Type B pancreatic cell (in vitro differentiated cells): Measurements from ENCODE around the gene TRIM33. TPM values are rescaled to one million over a fixed set of nuclear protein-coding genes. Genes with fewer than 3 reads are reported as not detected.

Source experiments
- DNase-seq: peaks from one replicate; pipeline ENCODE4 v3.0.0; 2021; ENCODE audit warnings: mixed read lengths; ENCODE audit not compliant: unreplicated experiment; ENCODE audit errors: extremely low spot score
- H3K27ac Mint-ChIP-seq: 2 replicates; pipeline ENCODE4 v1.8.0; 2021; ENCODE audit warnings: mild to moderate bottlenecking, mixed read lengths
- H3K27me3 Mint-ChIP-seq: 2 replicates; pipeline ENCODE4 v1.8.0; 2021; ENCODE audit warnings: mixed read lengths
- H3K36me3 Mint-ChIP-seq: 2 replicates; pipeline ENCODE4 v1.8.0; 2021; ENCODE audit warnings: mixed read lengths
- H3K4me1 Mint-ChIP-seq: one replicate; pipeline ENCODE4 v1.8.0; 2021; ENCODE audit warnings: mixed read lengths; ENCODE audit not compliant: unreplicated experiment
- H3K4me3 Mint-ChIP-seq: 2 replicates; pipeline ENCODE4 v1.8.0; 2021; ENCODE audit warnings: mild to moderate bottlenecking, mixed read lengths
- H3K9me3 Mint-ChIP-seq: 2 replicates; pipeline ENCODE4 v1.8.0; 2021; ENCODE audit warnings: mixed read lengths
- total RNA-seq: library from RNA; stranded (reverse); gene quantifications from 2 replicates; pipeline ENCODE4 v1.2.1, GENCODE V29; 2021; ENCODE audit warnings: low replicate concordance
- TF ChIP-seq, protein P1 (sequence below): fragments of 200-600 bp; sonication (generic); conservative IDR thresholded peaks from 2 replicates; pipeline ENCODE4 v1.5.0; 2021; ENCODE audit warnings: antibody characterized with exemption, mild to moderate bottlenecking

TRIM33 gene
- total RNA-seq, 1 donor from 2014 or later, result 46.6 TPM

DNA sequence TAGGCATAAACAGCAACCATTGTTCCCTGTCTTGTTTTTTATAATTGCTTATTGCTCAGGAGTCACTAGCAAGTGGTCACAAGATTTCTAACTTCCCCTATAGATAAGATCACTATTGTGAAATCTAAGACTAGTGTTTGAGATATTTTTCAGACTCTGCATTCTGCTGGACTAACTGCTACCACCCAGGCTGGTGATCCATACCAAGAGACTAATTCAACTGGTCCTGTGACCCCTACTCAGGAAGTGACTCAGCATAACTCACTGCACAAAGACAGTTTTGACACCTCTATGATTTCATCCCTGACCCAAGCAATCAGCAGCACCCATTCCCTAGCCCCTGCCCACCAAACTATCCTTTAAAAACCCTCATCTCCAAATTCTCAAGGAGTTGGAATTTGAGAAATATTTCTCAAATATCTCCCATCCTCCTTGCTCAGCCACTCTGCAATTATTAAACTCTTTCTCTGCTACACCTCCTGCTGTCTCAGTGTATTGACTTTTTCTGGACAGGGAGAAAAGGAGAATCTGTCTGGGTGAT lies 52.7 kb downstream of the TRIM33 start:
- no peak for DNase-seq
- peaks cover 8% of the 10 kb centered on the region for H3K4me1 Mint-ChIP-seq
- TF ChIP-seq, protein P1, sequence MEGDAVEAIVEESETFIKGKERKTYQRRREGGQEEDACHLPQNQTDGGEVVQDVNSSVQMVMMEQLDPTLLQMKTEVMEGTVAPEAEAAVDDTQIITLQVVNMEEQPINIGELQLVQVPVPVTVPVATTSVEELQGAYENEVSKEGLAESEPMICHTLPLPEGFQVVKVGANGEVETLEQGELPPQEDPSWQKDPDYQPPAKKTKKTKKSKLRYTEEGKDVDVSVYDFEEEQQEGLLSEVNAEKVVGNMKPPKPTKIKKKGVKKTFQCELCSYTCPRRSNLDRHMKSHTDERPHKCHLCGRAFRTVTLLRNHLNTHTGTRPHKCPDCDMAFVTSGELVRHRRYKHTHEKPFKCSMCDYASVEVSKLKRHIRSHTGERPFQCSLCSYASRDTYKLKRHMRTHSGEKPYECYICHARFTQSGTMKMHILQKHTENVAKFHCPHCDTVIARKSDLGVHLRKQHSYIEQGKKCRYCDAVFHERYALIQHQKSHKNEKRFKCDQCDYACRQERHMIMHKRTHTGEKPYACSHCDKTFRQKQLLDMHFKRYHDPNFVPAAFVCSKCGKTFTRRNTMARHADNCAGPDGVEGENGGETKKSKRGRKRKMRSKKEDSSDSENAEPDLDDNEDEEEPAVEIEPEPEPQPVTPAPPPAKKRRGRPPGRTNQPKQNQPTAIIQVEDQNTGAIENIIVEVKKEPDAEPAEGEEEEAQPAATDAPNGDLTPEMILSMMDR, result no peak
- peaks cover 50% of the 10 kb centered on the region for H3K36me3 Mint-ChIP-seq
- no peaks in the 10 kb centered on the region for H3K27me3 Mint-ChIP-seq
- H3K4me3 Mint-ChIP-seq, result peak overlapping the region; percentile 8
- peak overlapping the region; percentile 75 for H3K27ac Mint-ChIP-seq
- no peaks in the 10 kb centered on the region for H3K9me3 Mint-ChIP-seq

DNA sequence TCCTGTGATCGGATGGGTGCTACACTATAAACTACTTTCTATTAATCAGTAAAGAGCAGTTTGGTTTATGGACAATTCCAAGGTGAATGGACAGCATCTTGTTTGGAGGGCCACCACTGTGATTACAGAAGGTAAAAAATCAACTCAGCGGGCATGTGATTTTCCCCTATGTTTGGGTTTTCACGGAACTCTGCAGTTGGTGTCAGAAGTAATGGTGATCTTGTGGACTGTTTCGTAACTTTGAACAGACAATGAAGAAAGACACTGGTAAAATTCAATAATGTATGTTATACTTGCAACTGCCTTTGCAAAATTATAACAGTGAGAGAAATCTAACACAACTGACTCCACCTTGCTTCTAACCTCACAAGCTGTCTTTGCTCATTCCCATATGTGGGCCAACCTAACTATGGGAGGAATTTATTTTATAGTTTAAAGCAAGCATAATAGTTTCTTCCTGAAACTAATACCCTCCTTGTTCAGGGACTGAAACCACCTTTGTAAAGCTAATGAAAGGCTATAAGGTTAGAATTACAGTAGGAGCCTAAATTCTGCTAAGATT lies 53.2 kb downstream of the TRIM33 start:
- no peak for DNase-seq
- H3K27ac Mint-ChIP-seq, result peak overlapping the region; percentile 75
- H3K4me1 Mint-ChIP-seq, result peaks cover 8% of the 10 kb centered on the region
- no peaks in the 10 kb centered on the region for H3K27me3 Mint-ChIP-seq
- no peaks in the 10 kb centered on the region for H3K9me3 Mint-ChIP-seq
- H3K4me3 Mint-ChIP-seq, result no peak overlapping the region
- TF ChIP-seq, protein P1, result no peak
- peaks cover 52% of the 10 kb centered on the region for H3K36me3 Mint-ChIP-seq

DNA sequence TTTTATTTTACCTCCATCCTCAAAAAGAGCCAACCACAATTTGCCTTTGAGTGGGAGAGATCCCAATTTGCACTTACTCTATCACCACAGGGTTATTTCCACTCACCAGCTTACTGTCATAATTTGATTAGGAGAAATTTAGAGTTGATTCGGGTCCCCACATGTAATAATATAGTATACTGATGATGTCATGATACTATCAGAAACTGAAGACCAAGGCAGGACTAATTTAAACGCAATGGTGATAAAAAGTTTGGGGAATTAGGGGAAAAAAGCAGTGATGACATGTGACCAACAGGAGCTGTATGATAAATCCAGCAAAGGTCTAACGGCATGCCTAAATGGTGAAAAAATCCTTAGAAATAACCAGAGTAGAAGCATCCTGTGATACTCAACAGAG lies 54.4 kb downstream of the TRIM33 start:
- H3K27me3 Mint-ChIP-seq, result no peaks in the 10 kb centered on the region
- TF ChIP-seq, protein P1, result no peak
- no peaks in the 10 kb centered on the region for H3K9me3 Mint-ChIP-seq
- no peak overlapping the region for H3K27ac Mint-ChIP-seq
- H3K4me3 Mint-ChIP-seq, result no peak overlapping the region
- no peak for DNase-seq
- H3K4me1 Mint-ChIP-seq, result peaks cover 8% of the 10 kb centered on the region
- peaks cover 49% of the 10 kb centered on the region for H3K36me3 Mint-ChIP-seq

DNA sequence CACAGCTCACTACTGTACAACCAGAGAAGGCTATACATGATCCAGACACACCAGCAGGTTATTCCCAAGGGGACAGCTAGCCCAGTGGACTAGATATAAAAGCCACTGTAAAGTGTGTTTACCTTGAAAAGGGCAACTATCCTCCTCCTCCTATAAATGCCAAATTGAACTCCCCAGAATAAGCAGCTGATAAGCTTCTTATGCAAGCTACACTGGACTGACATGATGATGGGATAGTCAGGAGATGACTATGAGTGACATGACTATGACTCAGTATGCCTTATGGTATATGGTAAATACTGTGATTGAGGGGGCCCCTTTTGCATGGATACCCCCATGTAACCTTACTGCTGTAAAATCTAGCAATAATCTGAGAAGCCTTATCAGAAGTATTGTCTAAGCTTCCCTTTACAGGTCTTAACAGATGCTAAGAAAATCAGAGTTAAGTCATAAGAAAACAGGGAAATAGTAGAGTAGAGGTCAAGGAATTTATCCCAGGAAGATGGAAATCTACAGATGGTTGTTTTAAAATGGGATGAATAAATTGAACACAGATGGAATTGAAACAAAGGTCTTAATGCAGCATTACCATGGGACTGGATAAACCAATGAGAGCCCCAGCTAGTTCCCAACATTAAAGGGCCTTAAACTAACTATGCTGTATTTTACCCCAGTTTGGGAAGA lies 55.8 kb downstream of the TRIM33 start:
- peaks cover 8% of the 10 kb centered on the region for H3K4me1 Mint-ChIP-seq
- no peak overlapping the region for H3K27ac Mint-ChIP-seq
- peaks cover 42% of the 10 kb centered on the region for H3K36me3 Mint-ChIP-seq

DNA sequence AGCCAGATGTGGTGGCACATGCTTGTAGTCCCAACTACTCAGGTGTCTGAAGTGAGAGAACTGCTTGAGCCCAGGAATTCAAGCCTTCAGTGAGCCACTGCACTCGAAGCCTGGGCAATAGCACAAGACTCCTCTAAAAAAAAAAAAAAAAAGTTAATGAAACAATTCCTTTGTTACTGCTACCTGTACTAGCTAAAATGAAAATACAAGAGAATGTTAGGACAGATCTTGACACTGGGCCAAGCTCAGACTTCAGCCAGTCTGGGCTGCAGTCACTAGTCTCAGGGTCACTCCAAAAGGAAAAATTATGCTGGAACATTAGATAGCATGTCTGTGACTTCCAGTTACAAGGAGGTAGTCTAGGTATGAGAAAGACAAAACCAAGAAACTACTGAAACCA lies 56.5 kb downstream of the TRIM33 start:
- TF ChIP-seq, protein P1, result no peak
- Mint-ChIP-seq H3K4me1 (peaks cover 8% of the 10 kb centered on the region), H3K4me3 (no peak overlapping the region), H3K36me3 (peaks cover 40% of the 10 kb centered on the region), H3K27ac (no peak overlapping the region), H3K9me3 (no peaks in the 10 kb centered on the region), H3K27me3 (no peaks in the 10 kb centered on the region)
- no peak for DNase-seq

More for the DNA sequence above, 55.8 kb downstream of the TRIM33 start:
- no peaks in the 10 kb centered on the region for H3K9me3 Mint-ChIP-seq
- no peak for DNase-seq
- no peak overlapping the region for H3K4me3 Mint-ChIP-seq
- H3K27me3 Mint-ChIP-seq, result no peaks in the 10 kb centered on the region
- TF ChIP-seq, protein P1, result no peak
